Neuronal stem cell (in vitro differentiated cells): ENCODE results near the gene ARHGEF1.

Experiments used
- DNase-seq: peaks from one replicate; pipeline ENCODE4 v3.0.0-alpha.2; 2013; ENCODE audit warnings: low spot score
- H2AFZ ChIP-seq: one replicate; pipeline ENCODE4 v1.6.1; 2013; ENCODE audit warnings: mild to moderate bottlenecking, low read length, inconsistent platforms
- H2AK5ac ChIP-seq: 2 replicates; pipeline ENCODE4 v1.6.1; 2013; ENCODE audit warnings: low read depth, mild to moderate bottlenecking, inconsistent platforms, low read length, moderate library complexity, mixed read lengths
- H2BK120ac ChIP-seq: 2 replicates; pipeline ENCODE4 v1.6.1; 2013; ENCODE audit warnings: low read depth, mild to moderate bottlenecking, inconsistent platforms, low read length, moderate library complexity, mixed read lengths
- H2BK12ac ChIP-seq: one replicate; pipeline ENCODE4 v1.6.1; 2013; ENCODE audit warnings: low read length, inconsistent platforms
- H2BK15ac ChIP-seq: 2 replicates; pipeline ENCODE4 v1.6.1; 2013; ENCODE audit warnings: mild to moderate bottlenecking, low read length, inconsistent platforms, mixed read lengths
- H2BK5ac ChIP-seq: one replicate; pipeline ENCODE4 v1.6.1; 2013; ENCODE audit warnings: inconsistent platforms, mild to moderate bottlenecking, low read length, moderate library complexity
- H3K14ac ChIP-seq: one replicate; pipeline ENCODE4 v1.6.1; 2013; ENCODE audit warnings: low read length, inconsistent platforms
- H3K18ac ChIP-seq: 2 replicates; pipeline ENCODE4 v1.6.1; 2013; ENCODE audit warnings: low read length, inconsistent platforms
- H3K23ac ChIP-seq: 2 replicates; pipeline ENCODE4 v1.6.1; 2013; ENCODE audit warnings: low read depth, mild to moderate bottlenecking, mixed read lengths, low read length, inconsistent platforms; ENCODE audit not compliant: poor library complexity
- H3K27ac ChIP-seq: replicated peaks from 3 replicates; pipeline ENCODE4 v1.5.1; 2013; ENCODE audit warnings: low read length, inconsistent platforms
- H3K27me3 ChIP-seq, 3 experiments: 2 replicates each; pipeline ENCODE4 v1.6.1; 2013; ENCODE audit warnings: low read length in 3 of 3, mild to moderate bottlenecking in 2 of 3, inconsistent platforms in 1 of 3, low read depth in 1 of 3, mixed read lengths in 1 of 3, moderate library complexity in 1 of 3; ENCODE audit not compliant: control insufficient read depth in 3 of 3, insufficient read depth in 3 of 3
- H3K36me3 ChIP-seq, 2 donors: replicated peaks in 1 of 2; 2 replicates each; pipeline ENCODE4 v1.6.1; 2013; ENCODE audit warnings: low read length in 2 of 2; ENCODE audit not compliant: control insufficient read depth in 2 of 2, insufficient read depth in 2 of 2
- H3K4ac ChIP-seq: 2 replicates; pipeline ENCODE4 v1.6.1; 2013; ENCODE audit warnings: inconsistent platforms, mild to moderate bottlenecking, low read length, moderate library complexity
- H3K4me1 ChIP-seq, 2 donors: 1 replicate in 1 of 2; 2 replicates in 1 of 2; pipeline ENCODE4 v1.6.1; 2013; ENCODE audit warnings: low read length in 2 of 2, low read depth in 1 of 2; ENCODE audit not compliant: control insufficient read depth in 2 of 2, insufficient read depth in 1 of 2
- H3K4me2 ChIP-seq: one replicate; pipeline ENCODE4 v1.6.1; 2013; ENCODE audit warnings: mild to moderate bottlenecking, low read length, inconsistent platforms; ENCODE audit not compliant: insufficient read depth, poor library complexity, severe bottlenecking
- H3K4me3 ChIP-seq, 2 donors: 2 replicates each; pipeline ENCODE4 v1.5.1; 2013; ENCODE audit warnings: low read length in 2 of 2, mild to moderate bottlenecking in 2 of 2, inconsistent platforms in 1 of 2, moderate library complexity in 1 of 2
- H3K79me1 ChIP-seq: one replicate; pipeline ENCODE4 v1.6.1; 2013; ENCODE audit warnings: low read depth, mild to moderate bottlenecking, inconsistent platforms, low read length, moderate library complexity
- H3K9ac ChIP-seq: one replicate; pipeline ENCODE4 v1.6.1; 2013; ENCODE audit warnings: mild to moderate bottlenecking, low read depth, low read length, inconsistent platforms; ENCODE audit not compliant: poor library complexity
- H3K9me3 ChIP-seq, 2 donors: replicated peaks in 1 of 2; 2 replicates each; pipeline versions ENCODE3 to v1.6.1; 2013; ENCODE audit warnings: low read length in 2 of 2, mild to moderate bottlenecking in 2 of 2, inconsistent platforms in 1 of 2, low read depth in 1 of 2, mixed read lengths in 1 of 2, moderate library complexity in 1 of 2; ENCODE audit not compliant: control insufficient read depth in 2 of 2, insufficient read depth in 1 of 2
- H4K8ac ChIP-seq: one replicate; pipeline ENCODE4 v1.6.1; 2013; ENCODE audit warnings: low read depth, mild to moderate bottlenecking, inconsistent platforms, low read length, moderate library complexity
- H4K91ac ChIP-seq: one replicate; pipeline ENCODE4 v1.6.1; 2013; ENCODE audit warnings: low read length, low read depth, mild to moderate bottlenecking, inconsistent platforms; ENCODE audit not compliant: poor library complexity
- WGBS, 2 donors: extraction: QIAGEN DNeasy Blood & Tissue Kit; methylation state at CpG; one replicate each; pipeline ENCODE4 v1.1.7; 2013; ENCODE audit warnings: missing lambda C conversion rate in 2 of 2, mixed read lengths in 1 of 2; ENCODE audit not compliant: insufficient read length in 2 of 2, insufficient replicate concordance in 1 of 2; ENCODE audit errors: extremely low coverage in 2 of 2; 5-methylcytosine and 5-hydroxymethylcytosine counted together

The ARHGEF1 gene

DNA sequence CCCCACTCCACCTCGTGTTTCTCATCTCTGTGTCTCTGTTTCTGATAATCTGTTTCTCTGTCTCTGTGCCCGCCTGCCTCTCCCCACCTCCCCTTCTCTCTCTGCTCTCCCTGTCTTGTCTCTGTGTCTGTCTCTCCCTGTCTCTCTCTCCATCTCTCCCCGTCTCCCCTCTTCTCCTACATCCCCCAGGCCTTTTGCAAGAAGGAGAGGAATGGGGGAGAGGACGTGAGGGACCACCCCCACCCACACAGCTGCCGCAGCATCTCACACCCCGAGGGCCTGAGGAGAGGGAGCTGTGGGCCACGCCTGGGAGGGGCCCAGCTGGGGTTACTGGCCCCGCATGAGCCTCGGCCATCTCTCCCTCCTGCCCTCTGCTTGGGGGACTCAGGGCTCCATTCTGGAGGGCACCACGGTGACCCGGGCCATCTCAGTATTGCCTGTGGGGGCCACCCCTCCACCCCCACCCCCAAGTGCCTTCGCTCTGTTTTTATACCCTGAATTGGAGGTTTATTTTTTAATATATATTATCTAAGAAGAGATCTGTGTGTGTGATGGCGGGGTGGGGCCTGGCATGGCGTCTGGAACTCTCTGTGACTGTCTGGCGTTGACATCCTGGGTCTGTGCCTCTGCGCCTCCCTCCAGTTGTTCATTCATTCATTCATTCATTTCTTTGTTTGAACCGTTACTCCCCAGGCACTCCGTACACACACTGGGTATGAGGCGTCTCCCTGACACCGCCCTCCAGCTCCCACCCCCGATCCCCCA lies 24.1 kb downstream of the ARHGEF1 start:
- no peak for DNase-seq
- WGBS, 2 donors = no CpG with 5 or more reads among the region's 21 CpGs

DNA sequence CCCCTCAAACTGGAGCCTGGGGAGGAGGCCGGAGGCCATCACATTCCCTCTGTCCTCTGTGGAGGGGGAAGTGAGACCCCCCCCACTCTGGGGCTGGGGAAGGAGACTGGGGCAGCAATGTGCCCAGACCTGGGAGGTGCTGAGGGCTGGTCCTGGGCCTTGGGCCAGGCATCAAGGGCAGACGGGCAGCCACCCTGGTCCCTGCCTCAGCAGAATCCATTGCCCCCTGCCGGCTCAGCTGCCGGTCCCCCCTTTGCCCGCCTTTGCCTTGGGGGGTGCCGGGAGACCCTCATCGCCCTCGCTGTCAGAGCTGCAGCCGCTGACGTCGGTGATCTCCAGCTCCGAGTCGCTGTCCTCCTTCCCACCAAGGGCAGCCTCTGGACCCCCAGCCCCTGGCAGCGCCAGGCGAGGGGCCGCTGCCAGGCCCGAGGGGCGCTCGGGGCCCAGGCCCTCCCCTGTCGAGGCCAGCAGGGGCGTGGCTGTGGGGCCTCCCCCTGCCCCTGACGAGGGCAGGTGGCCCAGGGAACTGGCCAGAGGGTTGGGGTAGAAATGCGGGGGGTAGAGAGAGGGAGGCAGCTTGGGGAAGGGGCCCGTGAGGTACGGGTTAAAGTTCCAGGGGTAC lies 25.1 kb downstream of the ARHGEF1 start:
- Histone ChIP-seq H2AFZ (no peak overlapping the region), H4K91ac (no peak overlapping the region), H3K4me2 (no peak overlapping the region), H3K23ac (peak overlapping the region; percentile 20), H3K4me1 (peaks cover 0 to 4% of the 10 kb centered on the region in 2 donors), H2BK120ac (no peak overlapping the region), H3K27ac (no peak overlapping the region), H3K14ac (no peak overlapping the region), H3K4me3 (no peak overlapping the region), H4K8ac (no peak overlapping the region), H3K9me3 (peaks cover 0 to 2% of the 10 kb centered on the region in 2 donors), H2BK5ac (no peak overlapping the region), H3K9ac (peak overlapping the region; percentile 4), H3K18ac (no peak overlapping the region), H2BK15ac (no peak overlapping the region), H3K4ac (no peak overlapping the region), H3K79me1 (peaks cover 2% of the 10 kb centered on the region), H2BK12ac (no peak overlapping the region), H3K36me3 (peaks cover 16 to 27% of the 10 kb centered on the region in 2 donors), H2AK5ac (no peak overlapping the region), H3K27me3 (peaks cover 14 to 34% (median 26%) of the 10 kb centered on the region in 3 experiments)
- no CpG with 5 or more reads among the region's 25 CpGs for WGBS, 2 donors
- no peak for DNase-seq

More for the DNA sequence above, 24.1 kb downstream of the ARHGEF1 start:
- no peak overlapping the region for H2BK12ac ChIP-seq
- peaks cover 2% of the 10 kb centered on the region for H3K79me1 ChIP-seq
- no peak overlapping the region for H3K4ac ChIP-seq
- peaks cover 0 to 2% of the 10 kb centered on the region in 2 donors for H3K9me3 ChIP-seq
- no peak overlapping the region for H2BK5ac ChIP-seq
- no peak overlapping the region for H2AFZ ChIP-seq
- H3K23ac ChIP-seq = peak overlapping the region; percentile 73
- peaks cover 6 to 24% (median 18%) of the 10 kb centered on the region in 3 experiments for H3K27me3 ChIP-seq
- H3K27ac ChIP-seq = no peak overlapping the region
- H3K4me2 ChIP-seq = no peak overlapping the region
- no peak overlapping the region for H3K4me3 ChIP-seq
- H3K18ac ChIP-seq = no peak overlapping the region
- no peak overlapping the region for H2BK15ac ChIP-seq
- no peak overlapping the region for H3K14ac ChIP-seq
- no peak overlapping the region for H4K8ac ChIP-seq
- peaks cover 0 to under 1% of the 10 kb centered on the region in 2 donors for H3K4me1 ChIP-seq
- H2AK5ac ChIP-seq = no peak overlapping the region
- H4K91ac ChIP-seq = no peak overlapping the region
- H2BK120ac ChIP-seq = no peak overlapping the region
- H3K36me3 ChIP-seq = peaks cover 22 to 38% of the 10 kb centered on the region in 2 donors
- H3K9ac ChIP-seq = no peak overlapping the region

DNA sequence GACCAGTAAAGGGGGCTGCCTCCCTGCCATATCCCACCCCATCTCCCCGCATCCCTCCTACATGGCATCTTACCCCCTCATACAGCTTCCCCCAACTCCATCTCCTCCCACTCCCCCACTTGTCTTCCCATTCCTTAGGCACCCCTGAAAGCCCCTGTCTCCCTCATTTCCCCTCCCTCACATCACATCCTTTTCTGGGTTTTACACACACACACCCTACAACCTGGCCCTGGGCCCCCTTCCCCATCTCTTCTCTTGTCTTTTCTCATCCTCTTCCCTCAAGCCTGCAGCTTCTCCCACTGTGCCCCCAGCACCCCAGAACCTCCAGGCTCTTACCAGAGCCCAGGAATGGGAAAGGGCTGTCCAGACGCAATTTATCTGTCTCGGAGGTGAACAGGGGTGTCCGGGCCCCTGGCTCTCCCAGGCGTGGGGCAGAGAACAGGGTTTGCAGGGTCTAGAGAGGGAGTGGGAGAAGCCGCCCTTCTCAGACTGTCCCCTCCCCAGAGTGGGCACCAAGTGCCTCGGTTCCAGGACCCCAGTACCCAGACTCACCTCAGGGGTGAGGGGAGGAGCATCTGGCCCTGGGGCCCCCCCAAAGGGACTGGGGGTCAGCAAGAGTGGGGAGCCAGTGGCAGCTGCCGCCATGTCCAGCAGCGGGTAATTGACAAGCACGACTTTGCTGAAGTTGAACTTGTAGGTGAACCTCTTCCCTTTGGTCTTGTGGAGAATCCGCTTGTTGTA lies 25.9 kb downstream of the ARHGEF1 start:
- Histone ChIP-seq H3K9ac (no peak overlapping the region), H3K9me3 (peaks cover 0 to 2% of the 10 kb centered on the region in 2 donors), H3K79me1 (no peaks in the 10 kb centered on the region), H2AK5ac (no peak overlapping the region), H3K27me3 (peaks cover 21 to 42% (median 33%) of the 10 kb centered on the region in 3 experiments), H2BK15ac (no peak overlapping the region), H3K18ac (no peak overlapping the region), H3K4ac (no peak overlapping the region), H2AFZ (no peak overlapping the region), H3K23ac (no peak overlapping the region), H3K14ac (no peak overlapping the region), H4K8ac (no peak overlapping the region), H3K4me2 (no peak overlapping the region), H3K4me3 (no peak overlapping the region), H3K4me1 (peaks cover 0 to 4% of the 10 kb centered on the region in 2 donors), H2BK12ac (no peak overlapping the region), H3K27ac (no peak overlapping the region), H4K91ac (no peak overlapping the region), H3K36me3 (peaks cover 12 to 20% of the 10 kb centered on the region in 2 donors), H2BK120ac (no peak overlapping the region), H2BK5ac (no peak overlapping the region)
- no CpG with 5 or more reads among the region's 11 CpGs for WGBS, 2 donors
- no peak for DNase-seq

DNA sequence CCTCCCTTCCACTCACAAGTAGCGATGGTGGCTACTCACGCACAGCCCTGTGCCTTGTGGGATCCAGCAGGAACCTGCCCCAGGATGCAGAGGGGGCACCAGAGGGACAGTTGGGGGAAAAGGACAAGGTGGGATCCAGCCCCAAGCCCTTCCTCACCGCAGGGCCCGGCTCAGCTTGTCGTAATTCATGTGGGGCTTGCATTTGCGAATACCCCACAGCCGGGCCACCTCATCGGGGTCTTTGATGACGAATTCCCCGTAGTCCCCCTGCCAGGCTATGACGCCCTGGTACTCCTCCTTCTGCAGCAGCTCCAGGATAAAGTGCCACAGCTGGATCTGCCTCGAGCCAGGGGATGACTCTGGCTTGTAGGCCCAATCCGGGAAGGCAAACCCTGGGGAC lies 26.7 kb downstream of the ARHGEF1 start:
- no peak overlapping the region for H3K4me2 ChIP-seq
- no peaks in the 10 kb centered on the region for H3K79me1 ChIP-seq
- peaks cover 0 to 2% of the 10 kb centered on the region in 2 donors for H3K9me3 ChIP-seq
- DNase-seq = no peak
- H2BK12ac ChIP-seq = no peak overlapping the region
- peaks cover 6 to 13% of the 10 kb centered on the region in 2 donors for H3K36me3 ChIP-seq
- H3K27me3 ChIP-seq = peaks cover 24 to 50% (median 40%) of the 10 kb centered on the region in 3 experiments
- H2AK5ac ChIP-seq = no peak overlapping the region
- H3K14ac ChIP-seq = no peak overlapping the region
- H4K8ac ChIP-seq = no peak overlapping the region
- no peak overlapping the region for H2BK15ac ChIP-seq
- H2BK5ac ChIP-seq = no peak overlapping the region
- H3K27ac ChIP-seq = no peak overlapping the region
- no CpG with 5 or more reads among the region's 13 CpGs for WGBS, 2 donors
- peaks cover 0 to 4% of the 10 kb centered on the region in 2 donors for H3K4me1 ChIP-seq
- no peak overlapping the region for H3K23ac ChIP-seq
- no peak overlapping the region for H3K4ac ChIP-seq
- H2BK120ac ChIP-seq = no peak overlapping the region
- no peak overlapping the region for H3K9ac ChIP-seq
- H4K91ac ChIP-seq = no peak overlapping the region
- H3K4me3 ChIP-seq = no peak overlapping the region
- H2AFZ ChIP-seq = no peak overlapping the region
- H3K18ac ChIP-seq = no peak overlapping the region
